Naive thymus-derived CD4-positive, alpha-beta T cell (primary cell): ENCODE data around the gene SNX3. TPM values are rescaled to one million over a fixed set of nuclear protein-coding genes. Genes with fewer than 3 reads are reported as not detected.
"Not testable (repeated sequence)": the region's sequence is repeated elsewhere in the genome, so short reads cannot be mapped to it uniquely, and the experiment has no call there.

Source experiments
- ATAC-seq: fragments of 150-1000 bp; cut with Tn5 transposase; 2 replicates; pipeline ENCODE4 v1.10.0; 2021; ENCODE audit warnings: mild to moderate bottlenecking, moderate library complexity
- CTCF ChIA-PET: fragments of 350-600 bp; sonication (Branson Sonifier 250); formaldehyde crosslinking; loops from one replicate; lab custom pipeline; 2021; ENCODE audit warnings: antibody characterized with exemption; lab: Charles Lee
- POLR2A ChIA-PET: fragments of 350-600 bp; sonication (Branson Sonifier 250); formaldehyde crosslinking; loops from one replicate; lab custom pipeline; 2021; ENCODE audit warnings: antibody characterized with exemption, inconsistent platforms; lab: Charles Lee
- DNase-seq, 9 donors: peaks; one replicate each; pipeline versions ENCODE4 v3.0.0 to v3.0.0-alpha.2; 2020 to 2022; ENCODE audit warnings: mixed read lengths in 1 of 9
- H3K27ac ChIP-seq: one replicate; pipeline ENCODE4 v1.7.0; 2013; ENCODE audit warnings: mild to moderate bottlenecking, low read depth, low read length, moderate library complexity
- H3K27me3 ChIP-seq, 2 donors: one replicate each; pipeline ENCODE4 v1.7.0; 2013; ENCODE audit warnings: low read length in 2 of 2, mild to moderate bottlenecking in 2 of 2, moderate library complexity in 2 of 2; ENCODE audit not compliant: control insufficient read depth in 2 of 2, insufficient read depth in 2 of 2
- H3K36me3 ChIP-seq, 3 experiments: 1 replicate in 2 of 3; 2 replicates in 1 of 3; pipeline ENCODE4 v1.7.0; 2013; ENCODE audit warnings: low read length in 3 of 3, mild to moderate bottlenecking in 3 of 3, moderate library complexity in 1 of 3; ENCODE audit not compliant: insufficient read depth in 3 of 3, control insufficient read depth in 2 of 3
- H3K4me1 ChIP-seq, 2 donors: one replicate each; pipeline ENCODE4 v1.7.0; 2013; ENCODE audit warnings: low read length in 2 of 2, mild to moderate bottlenecking in 2 of 2, moderate library complexity in 1 of 2; ENCODE audit not compliant: control insufficient read depth in 2 of 2, insufficient read depth in 2 of 2
- H3K4me3 ChIP-seq: 2 replicates; pipeline ENCODE4 v1.7.0; 2013; ENCODE audit warnings: mild to moderate bottlenecking, low read length
- H3K9me3 ChIP-seq, 3 experiments: 1 replicate in 2 of 3; 2 replicates in 1 of 3; pipeline ENCODE4 v1.7.0; 2013; ENCODE audit warnings: low read length in 3 of 3; ENCODE audit not compliant: control insufficient read depth in 2 of 3
- H3K27ac Mint-ChIP-seq, 9 donors: one replicate each; pipeline ENCODE4 v1.8.0; 2020 to 2022; ENCODE audit warnings: mixed read lengths in 9 of 9, mild to moderate bottlenecking in 8 of 9, moderate library complexity in 5 of 9, inconsistent platforms in 2 of 9
- H3K27me3 Mint-ChIP-seq, 5 donors: one replicate each; pipeline ENCODE4 v1.8.0; 2021 to 2022; ENCODE audit warnings: mixed read lengths in 5 of 5, mild to moderate bottlenecking in 1 of 5
- H3K36me3 Mint-ChIP-seq, 5 donors: one replicate each; pipeline ENCODE4 v1.8.0; 2020 to 2022; ENCODE audit warnings: mixed read lengths in 5 of 5, mild to moderate bottlenecking in 3 of 5, inconsistent platforms in 1 of 5
- H3K4me1 Mint-ChIP-seq, 7 donors: one replicate each; pipeline ENCODE4 v1.8.0; 2020 to 2022; ENCODE audit warnings: mixed read lengths in 7 of 7, mild to moderate bottlenecking in 3 of 7, inconsistent platforms in 1 of 7
- H3K4me3 Mint-ChIP-seq, 10 donors: one replicate each; pipeline ENCODE4 v1.8.0; 2020 to 2022; ENCODE audit warnings: mild to moderate bottlenecking in 10 of 10, mixed read lengths in 10 of 10, moderate library complexity in 6 of 10, inconsistent platforms in 2 of 10
- H3K9me3 Mint-ChIP-seq, 11 donors: one replicate each; pipeline ENCODE4 v1.8.0; 2020 to 2022; ENCODE audit warnings: mixed read lengths in 11 of 11, mild to moderate bottlenecking in 4 of 11, inconsistent platforms in 1 of 11, moderate library complexity in 1 of 11
- intact Hi-C, 2 donors: fragments of 100-400 bp; cut with micrococcal nuclease; formaldehyde crosslinking; loops; one replicate each; pipeline ENCODE4 v1.15.1; 2023
- polyA plus RNA-seq, 2 donors: library from polyadenylated mRNA; unstranded; fragments of 300-500 nt; fragmentation: Illumina TruSeq; gene quantifications; one replicate each; pipeline ENCODE4 v1.2.3, GENCODE V29; 2021
- total RNA-seq, 6 experiments: library from RNA in 5 of 6; stranded (reverse) in 5 of 6; gene quantifications; 1 replicate in 5 of 6; 2 replicates in 1 of 6; pipeline ENCODE4 v1.2.3 and lab custom pipeline; 2021 to 2026

Gene SNX3
- 10 to 100 TPM; 42.5 to 87.4 (median 65.8) TPM for total RNA-seq
- polyA plus RNA-seq = 100 to 1,000 TPM; 169 to 216 TPM
- 27.1 reads per million, percentile 57 among the genes with 10 or more reads in this experiment for total RNA-seq (lab: John Stamatoyannopoulos, UW)

GRCh38 chr6:108260809-108261569 is at the start of gene SNX3:
TSS of gene SNX3 (minus strand) at chr6:108261040. CDS start at chr6:108260921, 119 bp downstream.
- Mint-ChIP-seq H3K36me3 (peaks cover 0 to 7% (median 5%) of the 10 kb centered on the region in 5 donors), H3K27ac (peak within 1 kb of the TSS; percentile 85 to 98 (median 96)), H3K4me1 (peaks cover 16 to 40% (median 26%) of the 10 kb centered on the region in 7 donors), H3K27me3 (peaks cover 0 to 14% (median 0%) of the 10 kb centered on the region in 5 donors), H3K4me3 (peak within 1 kb of the TSS; percentile 78 to 97 (median 91)), H3K9me3 (no peaks in the 10 kb centered on the region)
- DNase-seq (peak; percentile 81 to 92 (median 91)), ATAC-seq (peak; percentile 92)
- peak within 1 kb of the TSS; percentile 96 for H3K27ac ChIP-seq
- H3K9me3 ChIP-seq = no peaks in the 10 kb centered on the region
- ChIA-PET POLR2A (interaction anchor here (0.6 to 4.0 kb wide), 21 partner anchors 10 to 1237 kb away, joined by 3 to 41 read pairs (median 4); partner anchors contain the start of genes AFG1L, CEP57L1 and SEC63), CTCF (interaction anchor here (0.7 kb wide), 2 partner anchors 81 to 1744 kb away, joined by 3 read pairs; no protein-coding TSS in a partner anchor)
- peaks cover 0 to 8% of the 10 kb centered on the region in 2 donors for H3K4me1 ChIP-seq
- H3K36me3 ChIP-seq = peaks cover 0 to 12% (median 0%) of the 10 kb centered on the region in 3 experiments
- H3K27me3 ChIP-seq = no peaks in the 10 kb centered on the region
- H3K4me3 ChIP-seq = peak within 1 kb of the TSS; percentile 76
- intact Hi-C loops = loop anchor here (1.0 to 10.0 kb wide), 19 partner anchors 33 to 1936 kb away; partner anchors contain the start of genes ARMC2 (in 2 of the 2), CD164 (in 2 of the 2), CEP57L1 (in 2 of the 2) and OSTM1 (in 2 of the 2)

DNA sequence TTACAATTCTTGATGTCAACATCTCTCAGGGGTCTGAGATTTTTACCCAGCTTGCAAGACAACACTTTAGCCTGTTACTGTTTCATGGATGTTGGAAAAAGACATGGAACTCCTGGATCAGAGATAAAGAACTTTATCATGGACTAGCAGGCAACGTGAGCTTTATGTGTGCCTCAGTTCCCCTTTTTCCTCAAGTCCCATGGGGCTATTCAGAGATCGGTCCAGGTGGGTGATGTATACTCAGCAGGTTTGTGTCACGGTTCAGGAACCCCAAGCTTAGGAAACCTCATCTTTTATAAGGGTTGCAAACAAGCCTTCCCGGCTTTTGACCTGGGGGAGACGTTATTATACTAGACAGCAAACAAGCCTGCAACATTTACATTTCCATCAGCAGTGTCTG is 49.0 kb upstream of the SNX3 start:
- Mint-ChIP-seq H3K4me3 (no peak overlapping the region), H3K27ac (no peak overlapping the region), H3K9me3 (no peaks in the 10 kb centered on the region), H3K27me3 (no peaks in the 10 kb centered on the region), H3K36me3 (peaks cover 0 to 10% (median 4%) of the 10 kb centered on the region in 5 donors), H3K4me1 (peaks cover 0 to 7% (median 0%) of the 10 kb centered on the region in 7 donors)
- Histone ChIP-seq H3K27ac (no peak overlapping the region), H3K4me3 (no peak overlapping the region), H3K9me3 (no peaks in the 10 kb centered on the region), H3K4me1 (no peaks in the 10 kb centered on the region), H3K27me3 (no peaks in the 10 kb centered on the region), H3K36me3 (no peaks in the 10 kb centered on the region)
- DNase-seq (no peak), ATAC-seq (no peak)
- ChIA-PET CTCF (no interaction called here), POLR2A (no interaction called here)
- intact Hi-C loops = no loop called here

DNA sequence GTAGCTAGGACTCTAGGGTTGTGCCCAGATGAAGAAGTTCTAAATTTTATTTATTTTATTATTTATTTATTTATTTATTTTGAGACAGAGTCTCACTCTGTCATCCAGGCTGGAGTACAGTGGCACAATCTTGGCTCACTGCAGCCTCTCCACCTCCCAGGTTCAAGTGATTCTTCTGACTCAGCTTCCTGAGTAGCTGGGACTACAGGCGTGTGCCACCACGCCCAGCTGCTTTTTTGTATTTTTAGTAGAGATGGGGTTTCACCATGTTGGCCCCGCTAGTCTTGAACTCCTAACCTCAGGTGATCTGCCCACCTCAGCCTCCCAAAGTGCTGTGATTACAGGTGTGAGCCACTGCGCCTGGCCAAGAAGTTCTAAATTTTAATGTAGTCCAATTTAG is 47.8 kb upstream of the SNX3 start:
- intact Hi-C loops, H3K36me3 ChIP-seq, H3K27me3 Mint-ChIP-seq, H3K4me3 Mint-ChIP-seq, H3K27ac ChIP-seq, H3K9me3 ChIP-seq, H3K9me3 Mint-ChIP-seq, H3K4me1 ChIP-seq, H3K27me3 ChIP-seq, ATAC-seq, H3K4me1 Mint-ChIP-seq, DNase-seq, CTCF ChIA-PET, POLR2A ChIA-PET, H3K4me3 ChIP-seq, H3K27ac Mint-ChIP-seq: not testable (repeated sequence)
- peaks cover 0 to 10% (median 4%) of the 10 kb centered on the region in 5 donors for H3K36me3 Mint-ChIP-seq

GRCh38 chr6:108304646-108305045 is 43.8 kb upstream of the SNX3 start:
- Mint-ChIP-seq H3K27ac (no peak overlapping the region), H3K4me3 (no peak overlapping the region), H3K36me3 (peaks cover 0 to 13% (median 4%) of the 10 kb centered on the region in 5 donors), H3K9me3 (peaks cover 0 to 3% (median 0%) of the 10 kb centered on the region in 11 donors), H3K27me3 (peaks cover 0 to 4% (median 0%) of the 10 kb centered on the region in 5 donors), H3K4me1 (peaks cover 0 to 13% (median 2%) of the 10 kb centered on the region in 7 donors)
- intact Hi-C loops = no loop called here
- H3K4me3 ChIP-seq = no peak overlapping the region
- no peaks in the 10 kb centered on the region for H3K4me1 ChIP-seq
- POLR2A ChIA-PET = no interaction called here
- H3K27ac ChIP-seq = no peak overlapping the region
- DNase-seq (no peak), ATAC-seq (no peak)
- no peaks in the 10 kb centered on the region for H3K9me3 ChIP-seq
- H3K36me3 ChIP-seq = no peaks in the 10 kb centered on the region
- CTCF ChIA-PET = no interaction called here
- no peaks in the 10 kb centered on the region for H3K27me3 ChIP-seq

GRCh38 chr6:108302386-108302785 is 41.5 kb upstream of the SNX3 start:
- ATAC-seq (no peak), DNase-seq (no peak)
- Mint-ChIP-seq H3K27ac (no peak overlapping the region), H3K4me1 (peaks cover 7 to 17% (median 9%) of the 10 kb centered on the region in 7 donors), H3K36me3 (peaks cover 0 to 16% (median 8%) of the 10 kb centered on the region in 5 donors), H3K4me3 (no peak overlapping the region), H3K9me3 (peaks cover 0 to 3% (median 0%) of the 10 kb centered on the region in 11 donors), H3K27me3 (peaks cover 0 to 4% (median 0%) of the 10 kb centered on the region in 5 donors)
- intact Hi-C loops = no loop called here
- ChIA-PET POLR2A (no interaction called here), CTCF (no interaction called here)
- Histone ChIP-seq H3K4me1 (no peaks in the 10 kb centered on the region), H3K27me3 (no peaks in the 10 kb centered on the region), H3K27ac (no peak overlapping the region), H3K36me3 (no peaks in the 10 kb centered on the region), H3K9me3 (no peaks in the 10 kb centered on the region), H3K4me3 (no peak overlapping the region)

- peak overlapping the region; percentile 95 to 100 (median 99) for H3K27ac Mint-ChIP-seq
- intact Hi-C loops = loop anchor here (1.0 to 10.0 kb wide), 12 partner anchors 53 to 1879 kb away; partner anchors contain the start of genes AK9 (in 1 of the 2), ARMC2 (in 1 of the 2), FIG4 (in 1 of the 2) and MTRES1 (in 1 of the 2)
- H3K4me1 ChIP-seq = peaks cover 10 to 13% of the 10 kb centered on the region in 2 donors
- ATAC-seq (no peak), DNase-seq (no peak)
- H3K9me3 ChIP-seq = no peaks in the 10 kb centered on the region
- peak overlapping the region; percentile 88 for H3K27ac ChIP-seq
- POLR2A ChIA-PET = interaction anchor here (0.7 to 4.0 kb wide), 6 partner anchors 14 to 797 kb away, joined by 3 to 41 read pairs (median 3); partner anchors contain the start of genes SCML4 and SNX3
- H3K27me3 ChIP-seq = no peaks in the 10 kb centered on the region
- peak overlapping the region; percentile 99 for H3K4me3 ChIP-seq
- H3K36me3 ChIP-seq = peaks cover 0 to 7% (median 0%) of the 10 kb centered on the region in 3 experiments
- peaks cover 11 to 37% (median 26%) of the 10 kb centered on the region in 7 donors for H3K4me1 Mint-ChIP-seq
- H3K9me3 Mint-ChIP-seq = no peaks in the 10 kb centered on the region
- H3K27me3 Mint-ChIP-seq = peaks cover 0 to 3% (median 0%) of the 10 kb centered on the region in 5 donors
- CTCF ChIA-PET = interaction anchor here (0.6 to 1.6 kb wide), 4 partner anchors 31 to 162 kb away, joined by 3 to 4 read pairs (median 3); no protein-coding TSS in a partner anchor
- H3K4me3 Mint-ChIP-seq = peak overlapping the region; percentile 93 to 99 (median 98)
- peaks cover 0 to 7% (median 3%) of the 10 kb centered on the region in 5 donors for H3K36me3 Mint-ChIP-seq
Observed at GRCh38 chr6:108295676-108296075, 34.8 kb upstream of the SNX3 start.
